Lower leg skin (tissue), 4 donors: ENCODE data around the gene PON3. TPM values are rescaled to one million over a fixed set of nuclear protein-coding genes. Genes with fewer than 3 reads are reported as not detected.

Experiments
- DNase-seq, 2 donors: peaks; one replicate each; pipeline ENCODE4 v3.0.0-alpha.2; 2019; ENCODE audit warnings: low spot score in 2 of 2
- H3K4me3 ChIP-seq: fragments of 200-600 bp; sonication (generic); 2 replicates; pipeline ENCODE4 v1.5.1; 2017; ENCODE audit warnings: mild to moderate bottlenecking, low read depth; ENCODE audit not compliant: poor library complexity, severe bottlenecking
- POLR2A ChIP-seq, 2 donors: fragments of 450-650 bp; IDR thresholded peaks; one replicate each; pipeline ENCODE4 v1.6.1; 2016 to 2017; ENCODE audit warnings: antibody characterized with exemption in 2 of 2, mild to moderate bottlenecking in 1 of 2, moderate library complexity in 1 of 2
- whole genome bisulfite sequencing, 2 donors: methylation state at CpG; one replicate each; pipeline ENCODE4 v1.1.5; 2018; 5-methylcytosine and 5-hydroxymethylcytosine counted together
- intact Hi-C: fragments of 100-400 bp; cut with DNase I; formaldehyde crosslinking; loops from one replicate; pipeline ENCODE4 v1.15.0; 2023; ENCODE audit warnings: low total_unique reads
- total RNA-seq, 4 donors: library from RNA; depleted of rRNA; stranded (reverse); fragments of >200 nt; gene quantifications; one replicate each; pipeline ENCODE4 v1.1.0, GENCODE V29; 2016
- TF ChIP-seq, protein P1 (sequence below), 3 donors: fragments of 450-650 bp; IDR thresholded peaks; one replicate each; pipeline ENCODE4 v1.5.1; 2016; ENCODE audit warnings: antibody characterized with exemption in 3 of 3, mild to moderate bottlenecking in 3 of 3, moderate library complexity in 2 of 3

The PON3 gene
- total RNA-seq, 4 donors from 2014 or later: 10.5 to 15.9 (median 13.9) TPM

- no peak for TF ChIP-seq POLR2A (IDR thresholded peaks at IDR 0.05)
- TF ChIP-seq, protein P1, sequence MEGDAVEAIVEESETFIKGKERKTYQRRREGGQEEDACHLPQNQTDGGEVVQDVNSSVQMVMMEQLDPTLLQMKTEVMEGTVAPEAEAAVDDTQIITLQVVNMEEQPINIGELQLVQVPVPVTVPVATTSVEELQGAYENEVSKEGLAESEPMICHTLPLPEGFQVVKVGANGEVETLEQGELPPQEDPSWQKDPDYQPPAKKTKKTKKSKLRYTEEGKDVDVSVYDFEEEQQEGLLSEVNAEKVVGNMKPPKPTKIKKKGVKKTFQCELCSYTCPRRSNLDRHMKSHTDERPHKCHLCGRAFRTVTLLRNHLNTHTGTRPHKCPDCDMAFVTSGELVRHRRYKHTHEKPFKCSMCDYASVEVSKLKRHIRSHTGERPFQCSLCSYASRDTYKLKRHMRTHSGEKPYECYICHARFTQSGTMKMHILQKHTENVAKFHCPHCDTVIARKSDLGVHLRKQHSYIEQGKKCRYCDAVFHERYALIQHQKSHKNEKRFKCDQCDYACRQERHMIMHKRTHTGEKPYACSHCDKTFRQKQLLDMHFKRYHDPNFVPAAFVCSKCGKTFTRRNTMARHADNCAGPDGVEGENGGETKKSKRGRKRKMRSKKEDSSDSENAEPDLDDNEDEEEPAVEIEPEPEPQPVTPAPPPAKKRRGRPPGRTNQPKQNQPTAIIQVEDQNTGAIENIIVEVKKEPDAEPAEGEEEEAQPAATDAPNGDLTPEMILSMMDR (IDR thresholded peaks at IDR 0.05): no peak
- DNase-seq: no peak
- no peak overlapping the region for H3K4me3 ChIP-seq
- 90 to 92% methylated on average over 3 of the region's 3 CpGs for WGBS, 2 donors
- intact Hi-C loops: no loop called here
Observed at GRCh38 chr7:95411036-95411435, 14.9 kb upstream of the PON3 start.

DNA sequence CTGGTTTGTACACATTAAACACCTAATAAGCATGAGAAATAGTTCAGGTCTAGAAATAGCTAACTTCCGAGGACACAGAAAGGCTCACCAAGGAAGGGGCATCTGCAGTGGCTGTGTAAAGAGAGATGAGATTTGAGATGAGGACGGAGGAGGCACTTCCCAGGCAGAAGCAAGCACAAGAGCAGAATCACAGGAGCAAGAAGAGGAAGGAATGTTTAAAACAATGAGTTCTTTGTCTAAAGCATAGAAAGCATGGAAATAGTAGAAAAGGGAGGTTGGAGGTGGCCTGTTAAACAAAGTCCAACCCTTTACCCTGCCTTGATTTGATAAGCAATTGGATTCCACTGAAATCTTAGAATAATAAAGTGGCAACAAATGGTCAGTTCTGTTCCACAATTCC, 11.6 kb upstream of the PON3 start:
- DNase-seq: no peak
- TF ChIP-seq, protein P1 (IDR thresholded peaks at IDR 0.05): no peak
- TF ChIP-seq POLR2A (IDR thresholded peaks at IDR 0.05): no peak
- intact Hi-C loops: no loop called here
- WGBS, 2 donors: 85 to 91% methylated on average over 2 of the region's 2 CpGs
- H3K4me3 ChIP-seq: no peak overlapping the region

- no peak overlapping the region for H3K4me3 ChIP-seq
- WGBS, 2 donors: 92 to 95% methylated on average over 6 of the region's 6 CpGs
- no peak for DNase-seq
- TF ChIP-seq, protein P1 (IDR thresholded peaks at IDR 0.05): no peak
- no peak for TF ChIP-seq POLR2A (IDR thresholded peaks at IDR 0.05)
- intact Hi-C loops: no loop called here
Observed at GRCh38 chr7:95405800-95406199, 9.6 kb upstream of the PON3 start.

GRCh38 chr7:95405208-95405607, 9.0 kb upstream of the PON3 start:
- TF ChIP-seq, protein P1 (IDR thresholded peaks at IDR 0.05): no peak
- TF ChIP-seq POLR2A (IDR thresholded peaks at IDR 0.05): no peak
- DNase-seq: no peak
- intact Hi-C loops: no loop called here
- WGBS, 2 donors: 92 to 97% methylated on average over 3 of the region's 3 CpGs
- no peak overlapping the region for H3K4me3 ChIP-seq

- intact Hi-C loops: no loop called here
- WGBS, 2 donors: 45 to 54% methylated on average over 4 of the region's 4 CpGs
- no peak for DNase-seq
Observed at GRCh38 chr7:95404316-95404865, 8.2 kb upstream of the PON3 start.

More at GRCh38 chr7:95404316-95404865, 8.2 kb upstream of the PON3 start:
- H3K4me3 ChIP-seq: no peak overlapping the region
- TF ChIP-seq POLR2A (IDR thresholded peaks at IDR 0.05): no peak
- TF ChIP-seq, protein P1 (IDR thresholded peaks at IDR 0.05): no peak
